HFF-Myc (cell line): ENCODE measurements around the gene SRR.

ENCODE experiments used
- DNase-seq: peaks from one replicate; pipeline ENCODE4 v3.0.0-alpha.2; 2011; ENCODE audit warnings: low read depth; ENCODE audit errors: extremely low read depth
- H3K4me3 ChIP-seq: replicated peaks from 2 replicates; pipeline ENCODE4 v1.5.1; 2011; ENCODE audit warnings: low read depth, mild to moderate bottlenecking, control low read depth, low read length
- CTCF ChIP-seq: IDR thresholded peaks from 2 replicates; pipeline ENCODE4 v1.5.1; 2012; ENCODE audit warnings: mild to moderate bottlenecking, low read depth, low read length, control low read depth; ENCODE audit errors: missing control alignments

The SRR gene

DNA sequence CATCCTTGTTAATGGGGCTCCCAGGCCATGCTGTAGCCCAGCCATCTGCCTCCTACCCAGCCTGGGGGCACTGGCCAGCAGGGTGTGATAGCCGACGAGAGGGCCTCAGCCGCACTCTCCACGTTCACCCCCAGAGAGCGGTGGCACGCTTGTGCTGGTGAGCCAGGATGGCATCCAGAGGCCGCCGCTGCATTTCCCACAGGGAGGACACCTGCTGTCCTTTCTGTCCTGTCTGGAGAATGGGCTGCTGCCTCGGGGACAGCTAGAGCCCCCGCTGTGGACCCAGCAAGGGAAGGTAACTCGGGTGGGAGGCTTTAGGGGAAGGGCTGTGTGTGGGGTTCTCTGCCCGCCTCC is 61.0 kb downstream of the SRR start:
- DNase-seq = no peak
- TF ChIP-seq CTCF = no peak

GRCh38 chr17:2365132-2365531 is 61.4 kb downstream of the SRR start:
- DNase-seq = no peak
- no peak overlapping the region for H3K4me3 ChIP-seq
- TF ChIP-seq CTCF = no peak

More for the DNA sequence above, 61.0 kb downstream of the SRR start:
- no peak overlapping the region for H3K4me3 ChIP-seq

- DNase-seq = no peak
- TF ChIP-seq CTCF = peak; percentile 25
- H3K4me3 ChIP-seq = no peak overlapping the region
Observed at GRCh38 chr17:2366747-2367494, 63.2 kb downstream of the SRR start.

GRCh38 chr17:2368359-2368758 is 64.6 kb downstream of the SRR start:
- no peak for DNase-seq
- TF ChIP-seq CTCF = no peak
- no peak overlapping the region for H3K4me3 ChIP-seq

GRCh38 chr17:2369039-2369438 is 65.3 kb downstream of the SRR start:
- DNase-seq = no peak
- H3K4me3 ChIP-seq = no peak overlapping the region
- TF ChIP-seq CTCF = no peak

DNA sequence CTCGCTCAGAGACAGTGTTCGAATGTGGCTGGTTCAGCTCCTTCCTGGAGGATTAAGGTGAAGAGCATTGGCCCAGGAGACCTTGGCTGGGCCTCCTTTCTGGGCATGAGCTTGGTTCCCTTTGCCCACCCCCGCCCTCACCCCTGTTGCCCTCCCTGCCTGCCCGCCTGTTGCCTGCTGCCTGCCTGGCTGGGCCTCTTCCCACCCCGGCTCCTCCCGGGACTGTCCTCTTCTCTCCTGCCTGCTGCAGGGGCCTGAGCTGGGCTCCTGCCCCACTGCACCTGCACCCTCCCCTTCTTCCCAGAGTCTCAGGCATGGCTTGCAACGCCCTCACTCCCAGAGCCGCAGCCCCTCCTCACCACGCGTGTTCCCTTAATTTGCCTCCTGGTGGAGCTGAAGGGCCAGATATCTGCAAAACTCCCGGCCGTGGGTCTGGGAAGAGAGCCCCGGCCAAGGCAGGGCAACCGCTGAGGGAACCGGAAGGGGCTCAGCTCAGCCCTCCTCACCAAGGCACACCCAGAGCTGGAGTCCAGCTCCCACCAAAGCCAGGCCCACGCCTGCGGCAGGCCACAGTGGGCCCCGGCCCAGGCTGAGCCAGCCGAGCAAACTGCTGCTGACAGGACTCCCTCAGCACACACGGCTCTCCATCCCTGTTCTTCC is 65.9 kb downstream of the SRR start:
- no peak for TF ChIP-seq CTCF
- H3K4me3 ChIP-seq = no peak overlapping the region
- no peak for DNase-seq

DNA sequence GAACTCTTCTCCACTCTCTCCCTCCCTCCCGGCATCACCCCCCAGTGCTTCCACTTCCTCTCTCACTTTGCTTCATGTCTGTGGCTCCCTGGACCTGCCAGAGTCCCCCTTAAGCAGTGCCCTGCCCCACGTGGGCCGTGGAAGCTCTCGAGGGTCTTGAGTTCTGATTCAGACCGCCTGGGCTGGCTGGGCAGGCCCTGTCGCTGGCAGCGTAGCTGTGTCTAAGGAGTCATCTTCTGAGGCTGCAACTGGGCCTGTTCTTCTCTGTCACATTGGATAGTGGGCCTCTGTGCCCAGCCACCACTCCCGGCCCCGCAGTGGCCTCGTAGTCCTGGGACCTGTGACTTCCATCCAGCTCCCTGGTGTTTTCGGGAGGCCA is 66.5 kb downstream of the SRR start:
- H3K4me3 ChIP-seq = no peak overlapping the region
- no peak for DNase-seq
- TF ChIP-seq CTCF = no peak
